Neuronal stem cell (in vitro differentiated cells): Measurements from ENCODE around the gene ATOH8.

ENCODE experiments used
- DNase-seq: peaks from one replicate; pipeline ENCODE4 v3.0.0-alpha.2; 2013; ENCODE audit warnings: low spot score
- H2AFZ ChIP-seq: one replicate; pipeline ENCODE4 v1.6.1; 2013; ENCODE audit warnings: mild to moderate bottlenecking, low read length, inconsistent platforms
- H2AK5ac ChIP-seq: 2 replicates; pipeline ENCODE4 v1.6.1; 2013; ENCODE audit warnings: low read depth, mild to moderate bottlenecking, inconsistent platforms, low read length, moderate library complexity, mixed read lengths
- H2BK120ac ChIP-seq: 2 replicates; pipeline ENCODE4 v1.6.1; 2013; ENCODE audit warnings: low read depth, mild to moderate bottlenecking, inconsistent platforms, low read length, moderate library complexity, mixed read lengths
- H2BK12ac ChIP-seq: one replicate; pipeline ENCODE4 v1.6.1; 2013; ENCODE audit warnings: low read length, inconsistent platforms
- H2BK15ac ChIP-seq: 2 replicates; pipeline ENCODE4 v1.6.1; 2013; ENCODE audit warnings: mild to moderate bottlenecking, low read length, inconsistent platforms, mixed read lengths
- H2BK5ac ChIP-seq: one replicate; pipeline ENCODE4 v1.6.1; 2013; ENCODE audit warnings: inconsistent platforms, mild to moderate bottlenecking, low read length, moderate library complexity
- H3K14ac ChIP-seq: one replicate; pipeline ENCODE4 v1.6.1; 2013; ENCODE audit warnings: low read length, inconsistent platforms
- H3K18ac ChIP-seq: 2 replicates; pipeline ENCODE4 v1.6.1; 2013; ENCODE audit warnings: low read length, inconsistent platforms
- H3K23ac ChIP-seq: 2 replicates; pipeline ENCODE4 v1.6.1; 2013; ENCODE audit warnings: low read depth, mild to moderate bottlenecking, mixed read lengths, low read length, inconsistent platforms; ENCODE audit not compliant: poor library complexity
- H3K27ac ChIP-seq: replicated peaks from 3 replicates; pipeline ENCODE4 v1.5.1; 2013; ENCODE audit warnings: low read length, inconsistent platforms
- H3K27me3 ChIP-seq, 3 experiments: 2 replicates each; pipeline ENCODE4 v1.6.1; 2013; ENCODE audit warnings: low read length in 3 of 3, mild to moderate bottlenecking in 2 of 3, inconsistent platforms in 1 of 3, low read depth in 1 of 3, mixed read lengths in 1 of 3, moderate library complexity in 1 of 3; ENCODE audit not compliant: control insufficient read depth in 3 of 3, insufficient read depth in 3 of 3
- H3K36me3 ChIP-seq, 2 donors: replicated peaks in 1 of 2; 2 replicates each; pipeline ENCODE4 v1.6.1; 2013; ENCODE audit warnings: low read length in 2 of 2; ENCODE audit not compliant: control insufficient read depth in 2 of 2, insufficient read depth in 2 of 2
- H3K4ac ChIP-seq: 2 replicates; pipeline ENCODE4 v1.6.1; 2013; ENCODE audit warnings: inconsistent platforms, mild to moderate bottlenecking, low read length, moderate library complexity
- H3K4me1 ChIP-seq, 2 donors: 1 replicate in 1 of 2; 2 replicates in 1 of 2; pipeline ENCODE4 v1.6.1; 2013; ENCODE audit warnings: low read length in 2 of 2, low read depth in 1 of 2; ENCODE audit not compliant: control insufficient read depth in 2 of 2, insufficient read depth in 1 of 2
- H3K4me2 ChIP-seq: one replicate; pipeline ENCODE4 v1.6.1; 2013; ENCODE audit warnings: mild to moderate bottlenecking, low read length, inconsistent platforms; ENCODE audit not compliant: insufficient read depth, poor library complexity, severe bottlenecking
- H3K4me3 ChIP-seq, 2 donors: 2 replicates each; pipeline ENCODE4 v1.5.1; 2013; ENCODE audit warnings: low read length in 2 of 2, mild to moderate bottlenecking in 2 of 2, inconsistent platforms in 1 of 2, moderate library complexity in 1 of 2
- H3K79me1 ChIP-seq: one replicate; pipeline ENCODE4 v1.6.1; 2013; ENCODE audit warnings: low read depth, mild to moderate bottlenecking, inconsistent platforms, low read length, moderate library complexity
- H3K9ac ChIP-seq: one replicate; pipeline ENCODE4 v1.6.1; 2013; ENCODE audit warnings: mild to moderate bottlenecking, low read depth, low read length, inconsistent platforms; ENCODE audit not compliant: poor library complexity
- H3K9me3 ChIP-seq, 2 donors: replicated peaks in 1 of 2; 2 replicates each; pipeline versions ENCODE3 to v1.6.1; 2013; ENCODE audit warnings: low read length in 2 of 2, mild to moderate bottlenecking in 2 of 2, inconsistent platforms in 1 of 2, low read depth in 1 of 2, mixed read lengths in 1 of 2, moderate library complexity in 1 of 2; ENCODE audit not compliant: control insufficient read depth in 2 of 2, insufficient read depth in 1 of 2
- H4K8ac ChIP-seq: one replicate; pipeline ENCODE4 v1.6.1; 2013; ENCODE audit warnings: low read depth, mild to moderate bottlenecking, inconsistent platforms, low read length, moderate library complexity
- H4K91ac ChIP-seq: one replicate; pipeline ENCODE4 v1.6.1; 2013; ENCODE audit warnings: low read length, low read depth, mild to moderate bottlenecking, inconsistent platforms; ENCODE audit not compliant: poor library complexity
- WGBS, 2 donors: extraction: QIAGEN DNeasy Blood & Tissue Kit; methylation state at CpG; one replicate each; pipeline ENCODE4 v1.1.7; 2013; ENCODE audit warnings: missing lambda C conversion rate in 2 of 2, mixed read lengths in 1 of 2; ENCODE audit not compliant: insufficient read length in 2 of 2, insufficient replicate concordance in 1 of 2; ENCODE audit errors: extremely low coverage in 2 of 2; 5-methylcytosine and 5-hydroxymethylcytosine counted together

The ATOH8 gene

DNA sequence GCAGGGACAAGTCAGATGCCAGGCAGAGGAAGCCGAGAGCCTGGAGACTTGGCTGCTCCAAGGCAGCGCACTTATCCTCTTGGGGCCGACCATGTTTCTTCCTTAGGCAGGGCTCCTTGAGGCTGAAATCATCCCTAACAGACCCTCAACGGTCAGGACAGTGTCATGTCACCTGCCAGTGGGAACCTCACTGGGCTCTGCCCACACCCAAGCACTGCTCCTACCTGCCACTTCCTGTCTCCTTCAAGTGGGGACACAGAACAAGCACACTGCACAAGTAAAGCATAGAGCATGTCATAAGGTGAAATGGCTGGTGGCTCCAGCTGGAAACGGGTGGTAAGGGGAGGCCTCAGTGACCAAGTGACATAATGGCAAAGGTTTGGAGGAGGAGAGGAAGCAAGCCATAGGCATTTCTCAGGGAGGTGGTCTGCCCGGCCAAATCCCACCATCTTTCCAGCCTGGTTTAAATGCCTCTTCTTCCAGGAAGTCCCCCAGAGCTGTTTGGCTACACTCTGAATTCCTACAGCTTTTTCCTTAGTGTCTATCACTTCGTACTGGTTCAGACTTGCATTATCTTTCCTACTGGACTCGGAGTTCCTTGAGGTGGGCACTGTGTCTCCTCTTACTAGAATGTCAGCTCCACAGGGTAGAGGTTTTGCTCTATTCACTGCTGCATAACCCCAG, 7.3 kb upstream of the ATOH8 start:
- Histone ChIP-seq H2BK15ac (no peak overlapping the region), H3K23ac (no peak overlapping the region), H2BK5ac (no peak overlapping the region), H2AK5ac (no peak overlapping the region), H3K18ac (no peak overlapping the region), H2BK12ac (no peak overlapping the region), H2AFZ (no peak overlapping the region), H3K4me3 (no peak overlapping the region), H3K36me3 (no peaks in the 10 kb centered on the region), H3K4ac (no peak overlapping the region), H3K9me3 (no peaks in the 10 kb centered on the region), H3K27ac (no peak overlapping the region), H3K4me2 (no peak overlapping the region), H3K4me1 (peaks cover 18 to 27% of the 10 kb centered on the region in 2 donors), H3K27me3 (peaks cover 0 to 9% (median 0%) of the 10 kb centered on the region in 3 experiments), H4K8ac (no peak overlapping the region), H3K14ac (no peak overlapping the region), H4K91ac (no peak overlapping the region), H3K79me1 (no peaks in the 10 kb centered on the region), H2BK120ac (no peak overlapping the region), H3K9ac (no peak overlapping the region)
- DNase-seq, result no peak
- WGBS, 2 donors, result no CpG with 5 or more reads among the region's 8 CpGs

DNA sequence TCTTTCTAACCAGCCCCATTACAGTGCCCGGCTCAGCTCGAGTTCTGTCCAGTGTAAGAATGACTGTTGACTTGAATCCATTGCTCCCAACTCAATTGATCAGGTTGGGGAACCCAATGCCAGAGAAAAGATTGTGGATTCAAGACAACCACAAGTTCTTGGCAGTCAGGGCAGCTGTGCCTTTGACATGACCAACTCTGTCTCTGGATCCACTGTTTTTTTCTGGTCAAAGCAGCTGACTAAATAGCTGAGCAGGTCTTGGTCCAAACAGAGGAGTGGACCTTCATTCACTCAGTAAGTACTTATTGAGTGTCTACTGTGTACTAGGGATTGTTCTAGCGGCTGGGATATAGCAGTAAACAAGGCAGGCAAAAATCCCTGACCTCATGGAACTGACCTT, 6.3 kb upstream of the ATOH8 start:
- Histone ChIP-seq H3K14ac (no peak overlapping the region), H2BK5ac (no peak overlapping the region), H3K27ac (no peak overlapping the region), H3K9me3 (no peaks in the 10 kb centered on the region), H3K4ac (no peak overlapping the region), H2AFZ (no peak overlapping the region), H3K18ac (no peak overlapping the region), H4K8ac (no peak overlapping the region), H3K27me3 (peaks cover 0 to 19% (median 0%) of the 10 kb centered on the region in 3 experiments), H3K36me3 (no peaks in the 10 kb centered on the region), H3K9ac (no peak overlapping the region), H2BK12ac (no peak overlapping the region), H3K79me1 (no peaks in the 10 kb centered on the region), H3K4me1 (peaks cover 16 to 21% of the 10 kb centered on the region in 2 donors), H3K4me3 (no peak overlapping the region), H3K4me2 (no peak overlapping the region), H2AK5ac (no peak overlapping the region), H2BK15ac (no peak overlapping the region), H3K23ac (no peak overlapping the region), H2BK120ac (no peak overlapping the region), H4K91ac (no peak overlapping the region)
- DNase-seq, result no peak
- WGBS, 2 donors, result no CpG with 5 or more reads among the region's 3 CpGs

DNA sequence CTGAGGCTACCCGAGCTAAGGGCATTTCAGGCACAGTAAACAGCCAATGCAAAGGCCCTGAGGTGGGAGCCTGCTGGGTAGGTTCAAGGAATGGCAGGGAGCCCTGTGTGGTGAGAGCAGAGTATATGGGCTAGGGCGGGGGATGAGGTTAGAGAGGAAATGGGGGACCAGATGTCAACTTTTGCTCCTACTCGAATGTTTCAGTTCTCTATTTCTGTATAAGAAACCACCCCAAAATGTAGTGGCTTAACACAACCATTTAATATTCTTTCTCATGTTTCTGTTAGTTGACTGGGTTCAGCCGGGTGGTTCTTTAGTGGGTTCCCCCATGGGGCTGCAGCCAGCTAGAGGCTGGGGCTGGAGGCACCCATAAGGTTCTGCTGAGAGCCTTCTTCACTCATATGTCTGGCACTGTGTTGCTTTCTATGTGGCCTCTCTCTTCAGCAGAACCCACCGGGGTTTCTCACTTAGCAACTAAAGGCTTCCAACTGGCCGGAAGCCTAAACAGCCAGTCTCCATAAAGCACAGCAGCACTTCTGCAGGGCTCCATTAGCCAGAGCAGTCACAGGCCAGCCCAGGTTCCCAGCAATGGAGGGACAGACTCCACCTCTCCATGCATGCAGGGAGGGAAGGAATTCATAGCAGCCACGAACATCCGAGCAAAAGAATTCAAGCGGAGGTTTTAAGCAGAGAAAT, 5.6 kb upstream of the ATOH8 start:
- Histone ChIP-seq H4K8ac (no peak overlapping the region), H3K27ac (no peak overlapping the region), H2BK12ac (no peak overlapping the region), H3K4me3 (no peak overlapping the region), H3K4me2 (no peak overlapping the region), H3K23ac (no peak overlapping the region), H3K79me1 (no peaks in the 10 kb centered on the region), H4K91ac (no peak overlapping the region), H2BK120ac (no peak overlapping the region), H2BK15ac (no peak overlapping the region), H3K9ac (no peak overlapping the region), H3K4ac (no peak overlapping the region), H2AFZ (no peak overlapping the region), H2AK5ac (no peak overlapping the region), H3K14ac (no peak overlapping the region), H3K4me1 (peaks cover 17 to 18% of the 10 kb centered on the region in 2 donors), H3K27me3 (peaks cover 0 to 26% (median 3%) of the 10 kb centered on the region in 3 experiments), H2BK5ac (no peak overlapping the region), H3K9me3 (no peaks in the 10 kb centered on the region), H3K18ac (no peak overlapping the region), H3K36me3 (no peaks in the 10 kb centered on the region)
- no peak for DNase-seq
- no CpG with 5 or more reads among the region's 9 CpGs for WGBS, 2 donors
